Measurements from ENCODE around the gene TMEM214. TPM values are rescaled to one million over a fixed set of nuclear protein-coding genes. Genes with fewer than 3 reads are reported as not detected.

Gene TMEM214
- polyA plus RNA-seq, 1 donor from 2014 or later = 10.3 TPM

DNA sequence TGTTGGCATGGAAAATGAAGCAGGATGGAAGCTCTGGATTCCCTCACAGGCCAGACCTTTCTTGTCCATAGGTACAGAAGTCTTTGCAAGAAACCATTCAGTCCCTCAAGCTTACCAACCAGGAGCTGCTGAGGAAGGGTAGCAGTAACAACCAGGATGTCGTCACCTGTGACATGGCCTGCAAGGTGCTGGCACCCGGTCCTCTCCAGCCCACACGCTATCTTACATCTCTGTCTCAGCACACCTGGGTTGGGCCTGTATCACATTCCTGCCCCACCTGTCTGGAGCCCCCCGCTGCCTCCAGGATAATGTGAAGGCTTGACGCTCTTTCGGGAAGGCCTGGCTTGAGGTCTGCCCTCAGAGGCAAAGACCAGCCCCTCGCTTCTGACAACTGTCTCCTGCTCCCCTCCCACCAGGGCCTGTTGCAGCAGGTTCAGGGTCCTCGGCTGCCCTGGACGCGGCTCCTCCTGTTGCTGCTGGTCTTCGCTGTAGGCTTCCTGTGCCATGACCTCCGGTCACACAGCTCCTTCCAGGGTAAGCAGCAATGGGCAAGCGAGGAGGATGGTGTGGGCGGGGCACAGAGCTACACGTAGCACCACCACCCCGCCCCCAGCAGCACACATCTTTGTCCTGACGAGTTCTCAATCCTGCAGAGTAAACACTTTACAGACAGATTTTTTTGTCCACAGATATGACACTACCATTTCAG lies 6.0 kb downstream of the TMEM214 start:
- no peak for TF ChIP-seq EP300 (conservative IDR thresholded peaks at IDR 0.05; ENCODE audit: poor library complexity, severe bottlenecking)
- no peaks in the 10 kb centered on the region for H3K9me2 ChIP-seq (ENCODE audit: insufficient read depth, low read length)
- H2AFZ ChIP-seq (ENCODE audit: low read depth, low read length) = no peak overlapping the region
- no peaks in the 10 kb centered on the region for H3K27me3 ChIP-seq (ENCODE audit: insufficient read depth, low read depth, low read length)
- no peaks in the 10 kb centered on the region for H3K36me3 ChIP-seq (ENCODE audit: insufficient read depth, low read length)
- H3K9ac ChIP-seq (ENCODE audit: low read length) = no peak overlapping the region
- H3K27ac ChIP-seq (ENCODE audit: low read length) = no peak overlapping the region
- H3F3A ChIP-seq (ENCODE audit: insufficient read depth, low read length, poor library complexity, severe bottlenecking) = no peaks in the 10 kb centered on the region
- H3K4me3 ChIP-seq (ENCODE audit: low read length) = no peak overlapping the region
- H3K79me2 ChIP-seq (replicated peaks; ENCODE audit: insufficient read depth, low read length) = no peaks in the 10 kb centered on the region
- H3K4me2 ChIP-seq (ENCODE audit: low read length) = no peak overlapping the region
- no peaks in the 10 kb centered on the region for H3K9me3 ChIP-seq (ENCODE audit: low read length)
- H4K20me1 ChIP-seq (ENCODE audit: insufficient read depth) = no peaks in the 10 kb centered on the region

DNA sequence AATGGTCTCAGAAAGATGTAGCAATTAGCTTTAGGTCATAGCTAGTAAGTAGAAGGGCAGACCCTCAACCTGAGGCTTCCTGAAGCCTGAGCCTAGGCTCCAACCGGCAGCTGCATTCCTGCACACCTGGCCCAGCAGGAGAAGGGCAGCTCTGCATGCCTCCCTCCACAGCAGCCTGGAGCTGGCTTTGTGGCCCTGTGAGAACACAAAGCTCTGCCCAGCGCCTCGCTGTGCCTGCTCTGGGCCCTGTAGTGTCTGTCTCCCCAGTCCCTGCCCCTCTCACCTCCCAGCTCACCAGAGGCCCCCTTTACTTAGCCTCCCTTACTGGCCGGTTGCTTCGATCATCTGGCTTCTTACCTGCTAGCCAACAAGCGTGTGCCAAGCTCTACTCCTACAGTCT lies 6.7 kb downstream of the TMEM214 start:
- TF ChIP-seq POLR2AphosphoS5 (IDR thresholded peaks at IDR 0.05) = no peak
- no peak for TF ChIP-seq MXI1 (conservative IDR thresholded peaks at IDR 0.05; ENCODE audit: poor library complexity, severe bottlenecking)
- no peak for TF ChIP-seq TAF1 (IDR thresholded peaks at IDR 0.05; ENCODE audit: low read depth)
- TF ChIP-seq EZH2 (IDR thresholded peaks at IDR 0.05; ENCODE audit: borderline replicate concordance, insufficient read depth, low read length, poor library complexity, severe bottlenecking) = no peak
- TF ChIP-seq RAD21 (conservative IDR thresholded peaks at IDR 0.05) = no peak
- TF ChIP-seq, protein P1, sequence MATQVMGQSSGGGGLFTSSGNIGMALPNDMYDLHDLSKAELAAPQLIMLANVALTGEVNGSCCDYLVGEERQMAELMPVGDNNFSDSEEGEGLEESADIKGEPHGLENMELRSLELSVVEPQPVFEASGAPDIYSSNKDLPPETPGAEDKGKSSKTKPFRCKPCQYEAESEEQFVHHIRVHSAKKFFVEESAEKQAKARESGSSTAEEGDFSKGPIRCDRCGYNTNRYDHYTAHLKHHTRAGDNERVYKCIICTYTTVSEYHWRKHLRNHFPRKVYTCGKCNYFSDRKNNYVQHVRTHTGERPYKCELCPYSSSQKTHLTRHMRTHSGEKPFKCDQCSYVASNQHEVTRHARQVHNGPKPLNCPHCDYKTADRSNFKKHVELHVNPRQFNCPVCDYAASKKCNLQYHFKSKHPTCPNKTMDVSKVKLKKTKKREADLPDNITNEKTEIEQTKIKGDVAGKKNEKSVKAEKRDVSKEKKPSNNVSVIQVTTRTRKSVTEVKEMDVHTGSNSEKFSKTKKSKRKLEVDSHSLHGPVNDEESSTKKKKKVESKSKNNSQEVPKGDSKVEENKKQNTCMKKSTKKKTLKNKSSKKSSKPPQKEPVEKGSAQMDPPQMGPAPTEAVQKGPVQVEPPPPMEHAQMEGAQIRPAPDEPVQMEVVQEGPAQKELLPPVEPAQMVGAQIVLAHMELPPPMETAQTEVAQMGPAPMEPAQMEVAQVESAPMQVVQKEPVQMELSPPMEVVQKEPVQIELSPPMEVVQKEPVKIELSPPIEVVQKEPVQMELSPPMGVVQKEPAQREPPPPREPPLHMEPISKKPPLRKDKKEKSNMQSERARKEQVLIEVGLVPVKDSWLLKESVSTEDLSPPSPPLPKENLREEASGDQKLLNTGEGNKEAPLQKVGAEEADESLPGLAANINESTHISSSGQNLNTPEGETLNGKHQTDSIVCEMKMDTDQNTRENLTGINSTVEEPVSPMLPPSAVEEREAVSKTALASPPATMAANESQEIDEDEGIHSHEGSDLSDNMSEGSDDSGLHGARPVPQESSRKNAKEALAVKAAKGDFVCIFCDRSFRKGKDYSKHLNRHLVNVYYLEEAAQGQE (IDR thresholded peaks at IDR 0.05; ENCODE audit: borderline replicate concordance) = no peak
- no peak for TF ChIP-seq SMC3 (conservative IDR thresholded peaks at IDR 0.05; ENCODE audit: poor library complexity)
- TF ChIP-seq EP300 (conservative IDR thresholded peaks at IDR 0.05; ENCODE audit: poor library complexity, severe bottlenecking) = no peak
- TF ChIP-seq, protein P2, sequence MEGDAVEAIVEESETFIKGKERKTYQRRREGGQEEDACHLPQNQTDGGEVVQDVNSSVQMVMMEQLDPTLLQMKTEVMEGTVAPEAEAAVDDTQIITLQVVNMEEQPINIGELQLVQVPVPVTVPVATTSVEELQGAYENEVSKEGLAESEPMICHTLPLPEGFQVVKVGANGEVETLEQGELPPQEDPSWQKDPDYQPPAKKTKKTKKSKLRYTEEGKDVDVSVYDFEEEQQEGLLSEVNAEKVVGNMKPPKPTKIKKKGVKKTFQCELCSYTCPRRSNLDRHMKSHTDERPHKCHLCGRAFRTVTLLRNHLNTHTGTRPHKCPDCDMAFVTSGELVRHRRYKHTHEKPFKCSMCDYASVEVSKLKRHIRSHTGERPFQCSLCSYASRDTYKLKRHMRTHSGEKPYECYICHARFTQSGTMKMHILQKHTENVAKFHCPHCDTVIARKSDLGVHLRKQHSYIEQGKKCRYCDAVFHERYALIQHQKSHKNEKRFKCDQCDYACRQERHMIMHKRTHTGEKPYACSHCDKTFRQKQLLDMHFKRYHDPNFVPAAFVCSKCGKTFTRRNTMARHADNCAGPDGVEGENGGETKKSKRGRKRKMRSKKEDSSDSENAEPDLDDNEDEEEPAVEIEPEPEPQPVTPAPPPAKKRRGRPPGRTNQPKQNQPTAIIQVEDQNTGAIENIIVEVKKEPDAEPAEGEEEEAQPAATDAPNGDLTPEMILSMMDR (IDR thresholded peaks at IDR 0.05; ENCODE audit: poor library complexity, severe bottlenecking) = no peak
- no peaks in the 10 kb centered on the region for H3F3A ChIP-seq (ENCODE audit: insufficient read depth, low read length, poor library complexity, severe bottlenecking)

More for the DNA sequence above, 6.7 kb downstream of the TMEM214 start:
- no peak overlapping the region for H3K9ac ChIP-seq (ENCODE audit: low read length)
- no peak overlapping the region for H2AFZ ChIP-seq (ENCODE audit: low read depth, low read length)
- no peaks in the 10 kb centered on the region for H3K79me2 ChIP-seq (replicated peaks; ENCODE audit: insufficient read depth, low read length)
- H3K27me3 ChIP-seq (ENCODE audit: insufficient read depth, low read depth, low read length) = no peaks in the 10 kb centered on the region
- no peaks in the 10 kb centered on the region for H3K36me3 ChIP-seq (ENCODE audit: insufficient read depth, low read length)
- H3K9me3 ChIP-seq (ENCODE audit: low read length) = no peaks in the 10 kb centered on the region
- no peak overlapping the region for H3K4me3 ChIP-seq (ENCODE audit: low read length)
- no peak overlapping the region for H3K27ac ChIP-seq (ENCODE audit: low read length)
- H3K4me2 ChIP-seq (ENCODE audit: low read length) = no peak overlapping the region
- H3K9me2 ChIP-seq (ENCODE audit: insufficient read depth, low read length) = no peaks in the 10 kb centered on the region
- H4K20me1 ChIP-seq (ENCODE audit: insufficient read depth) = no peaks in the 10 kb centered on the region
